HepG2 (cell line): ENCODE measurements around the gene CERS4. TPM values are rescaled to one million over a fixed set of nuclear protein-coding genes. Genes with fewer than 3 reads are reported as not detected.

ENCODE experiments used
- ESRRA ChIP-seq: sonication (generic); formaldehyde crosslinking; IDR thresholded peaks from 2 replicates; pipeline ENCODE4 v1.5.1; 2020; ENCODE audit warnings: mild to moderate bottlenecking, low read depth, missing genetic modification reagents
- JUNB ChIP-seq: sonication (generic); formaldehyde crosslinking; IDR thresholded peaks from 2 replicates; pipeline ENCODE4 v1.8.0; 2022; ENCODE audit warnings: missing genetic modification reagents, mild to moderate bottlenecking, borderline replicate concordance
- NFRKB ChIP-seq: fragments of 450-650 bp; IDR thresholded peaks from 2 replicates; pipeline ENCODE4 v1.6.1; 2017
- PHF21A ChIP-seq: sonication (generic); formaldehyde crosslinking; IDR thresholded peaks from 2 replicates; pipeline ENCODE4 v1.5.0; 2020; ENCODE audit warnings: mild to moderate bottlenecking, missing genetic modification reagents
- PLSCR1 ChIP-seq: sonication (generic); formaldehyde crosslinking; IDR thresholded peaks from 2 replicates; pipeline ENCODE4 v1.5.0; 2020; ENCODE audit warnings: missing genetic modification reagents, mild to moderate bottlenecking, borderline replicate concordance
- POLR2AphosphoS5 ChIP-seq: IDR thresholded peaks from 2 replicates; pipeline ENCODE4 v1.6.1; 2012; ENCODE audit warnings: low read depth, low read length
- PPARG ChIP-seq: conservative IDR thresholded peaks from 2 replicates; pipeline ENCODE4 v1.6.1; 2016; ENCODE audit warnings: missing biosample characterization, missing genetic modification reagents
- SMARCE1 ChIP-seq: fragments of 450-650 bp; IDR thresholded peaks from 2 replicates; pipeline ENCODE4 v1.6.1; 2017; ENCODE audit warnings: borderline replicate concordance
- TBL1XR1 ChIP-seq: fragments of 150-350 bp; IDR thresholded peaks from 2 replicates; pipeline ENCODE4 v1.6.1; 2014; ENCODE audit warnings: borderline replicate concordance, low read length; ENCODE audit not compliant: partially characterized antibody
- ZBTB40 ChIP-seq, 2 experiments: fragments of 450-650 bp in 1 of 2; sonication (generic) in 1 of 2; formaldehyde crosslinking in 1 of 2; IDR thresholded peaks; 2 replicates each; pipeline versions ENCODE4 v1.6.1 to v1.8.0; 2016 to 2022; ENCODE audit warnings: antibody characterized with exemption in 1 of 2, mild to moderate bottlenecking in 1 of 2, missing genetic modification reagents in 1 of 2
- ZNF143 ChIP-seq: sonication (generic); formaldehyde crosslinking; IDR thresholded peaks from 2 replicates; pipeline ENCODE4 v1.4.0; 2020; ENCODE audit warnings: missing genetic modification reagents
- ZNF230 ChIP-seq: sonication (generic); formaldehyde crosslinking; IDR thresholded peaks from 2 replicates; pipeline ENCODE4 v1.4.0; 2020; ENCODE audit warnings: mild to moderate bottlenecking, missing genetic modification reagents
- ZNF274 ChIP-seq: sonication (generic); formaldehyde crosslinking; IDR thresholded peaks from 2 replicates; pipeline ENCODE4 v1.5.1; 2020; ENCODE audit warnings: mild to moderate bottlenecking, missing genetic modification reagents
- ZNF292 ChIP-seq: sonication (generic); formaldehyde crosslinking; IDR thresholded peaks from 2 replicates; pipeline ENCODE4 v1.8.1; 2022; ENCODE audit warnings: mild to moderate bottlenecking, low read depth, missing genetic modification reagents, borderline replicate concordance
- ZNF317 ChIP-seq: sonication (generic); formaldehyde crosslinking; IDR thresholded peaks from 2 replicates; pipeline ENCODE4 v1.5.0; 2020; ENCODE audit warnings: mild to moderate bottlenecking, missing genetic modification reagents
- ZNF563 ChIP-seq: sonication (generic); formaldehyde crosslinking; IDR thresholded peaks from 2 replicates; pipeline ENCODE4 v1.8.0; 2022; ENCODE audit warnings: mild to moderate bottlenecking, moderate library complexity, missing genetic modification reagents
- ZNF672 ChIP-seq: sonication (generic); formaldehyde crosslinking; IDR thresholded peaks from 2 replicates; pipeline ENCODE4 v1.8.1; 2022; ENCODE audit warnings: missing genetic modification reagents
- polyA plus RNA-seq, 8 experiments: library from polyadenylated mRNA; depleted of rRNA in 3 of 8; stranded (reverse) in 7 of 8; unstranded in 1 of 8; fragments of >200 nt; fragmentation: Illumina TruSeq in 4 of 8; extraction: Trizol in 4 of 8; gene quantifications; 2 replicates each; pipeline versions ENCODE4 v1.2.1 to v1.2.3, GENCODE V29; 2011 to 2016; ENCODE audit warnings: low read depth in 4 of 8, missing spikeins in 1 of 8, mixed read lengths in 1 of 8; ENCODE audit not compliant: insufficient read depth in 1 of 8
- total RNA-seq, 5 experiments: library from RNA; depleted of rRNA; stranded (reverse); fragments of >200 nt; fragmentation: Illumina TruSeq; extraction: Trizol; gene quantifications; 2 replicates each; pipeline ENCODE4 v1.2.3, GENCODE V29; 2016; ENCODE audit warnings: low read depth in 1 of 5
- TF ChIP-seq, protein P1 (sequence below): IDR thresholded peaks from 2 replicates; pipeline ENCODE4 v1.6.1; 2016; ENCODE audit warnings: low read depth, borderline replicate concordance
- TF ChIP-seq, protein P2 (sequence below): IDR thresholded peaks from 2 replicates; pipeline ENCODE4 v1.6.1; 2012; ENCODE audit warnings: inconsistent platforms

Gene CERS4
- total and polyA plus RNA-seq, 2 of the 13 experiments (the other 11 are each of a cell fraction or from before 2014, with no cell fraction given), result 74.7 to 83.5 TPM

GRCh38 chr19:8209462-8210378, 550 bp downstream of the CERS4 start (continued):
- TF ChIP-seq ZNF274 (CRISPR knock-in tag) (peak; percentile 63; the same call in 1 of the 2 replicates), PHF21A (no peak), ZNF230 (CRISPR knock-in tag) (no peak), ZBTB40 (IDR thresholded peaks at IDR 0.05) (no peak), ZBTB40 (CRISPR knock-in tag; IDR thresholded peaks at IDR 0.05) (no peak), ZNF292 (no peak), ZNF672 (CRISPR knock-in tag) (no peak), ZNF563 (CRISPR knock-in tag) (peak; percentile 69), ZNF317 (CRISPR knock-in tag) (no peak), SMARCE1 (no peak), TBL1XR1 (no peak), JUNB (CRISPR knock-in tag) (no peak), ESRRA (no peak), PPARG (CRISPR knock-in tag) (no peak), ZNF143 (CRISPR knock-in tag) (no peak), POLR2AphosphoS5 (no peak), NFRKB (no peak), PLSCR1 (CRISPR knock-in tag) (0 out of 2 replicates have a peak, but pooled peaks have one; percentile 60)
- TF ChIP-seq, protein P1, sequence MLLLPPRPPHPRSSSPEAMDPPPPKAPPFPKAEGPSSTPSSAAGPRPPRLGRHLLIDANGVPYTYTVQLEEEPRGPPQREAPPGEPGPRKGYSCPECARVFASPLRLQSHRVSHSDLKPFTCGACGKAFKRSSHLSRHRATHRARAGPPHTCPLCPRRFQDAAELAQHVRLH, result 0 out of 2 replicates have a peak, but pooled peaks have one; percentile 16
- TF ChIP-seq, protein P2, sequence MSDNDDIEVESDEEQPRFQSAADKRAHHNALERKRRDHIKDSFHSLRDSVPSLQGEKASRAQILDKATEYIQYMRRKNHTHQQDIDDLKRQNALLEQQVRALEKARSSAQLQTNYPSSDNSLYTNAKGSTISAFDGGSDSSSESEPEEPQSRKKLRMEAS, result peak; percentile 11
